Glomerular endothelial cell (primary cell): ENCODE data around the gene RNF150. TPM values are rescaled to one million over a fixed set of nuclear protein-coding genes. Genes with fewer than 3 reads are reported as not detected.
"Not testable (repeated sequence)": the region's sequence is repeated elsewhere in the genome, so short reads cannot be mapped to it uniquely, and the experiment has no call there.

ENCODE experiments used
- DNase-seq: peaks from one replicate; pipeline ENCODE4 v3.0.0-alpha.2; 2011; ENCODE audit warnings: low read depth, low spot score; ENCODE audit errors: extremely low read depth
- total RNA-seq: library from RNA; depleted of rRNA; stranded (reverse); fragments of >200 nt; gene quantifications from 2 replicates; pipeline ENCODE4 v1.2.3, GENCODE V29; 2015

Gene RNF150
- total RNA-seq, 1 donor from 2014 or later: 0.93 TPM

DNA sequence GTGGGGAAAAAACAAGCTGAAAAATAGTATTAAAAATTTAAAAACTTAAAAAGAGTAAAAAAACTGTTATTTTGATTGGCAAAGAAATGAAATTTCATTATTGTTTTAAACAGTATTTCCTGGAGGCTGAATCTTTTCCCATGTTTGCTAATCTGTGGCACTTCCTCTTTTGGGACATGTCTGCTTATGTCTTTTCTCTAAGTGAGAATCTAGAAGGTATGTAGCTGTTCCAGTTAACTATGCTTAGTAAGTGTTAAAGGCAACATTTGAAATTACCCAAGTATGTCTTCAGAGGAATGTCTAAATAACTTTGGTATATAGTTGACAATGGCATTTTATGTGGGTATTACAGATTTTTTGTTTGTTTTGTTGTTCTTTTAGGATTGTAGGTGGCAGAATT is 295.5 kb downstream of the RNF150 start:
- no peak for DNase-seq

- DNase-seq: no peak
Measured at GRCh38 chr4:140834839-140835495, 298.3 kb downstream of the RNF150 start.

GRCh38 chr4:140833280-140833679 is 300.0 kb downstream of the RNF150 start:
- DNase-seq: no peak

- no peak for DNase-seq
Measured at GRCh38 chr4:140829825-140830224, 303.4 kb downstream of the RNF150 start.

- no peak for DNase-seq
Measured at GRCh38 chr4:140826701-140827027, 306.6 kb downstream of the RNF150 start.

DNA sequence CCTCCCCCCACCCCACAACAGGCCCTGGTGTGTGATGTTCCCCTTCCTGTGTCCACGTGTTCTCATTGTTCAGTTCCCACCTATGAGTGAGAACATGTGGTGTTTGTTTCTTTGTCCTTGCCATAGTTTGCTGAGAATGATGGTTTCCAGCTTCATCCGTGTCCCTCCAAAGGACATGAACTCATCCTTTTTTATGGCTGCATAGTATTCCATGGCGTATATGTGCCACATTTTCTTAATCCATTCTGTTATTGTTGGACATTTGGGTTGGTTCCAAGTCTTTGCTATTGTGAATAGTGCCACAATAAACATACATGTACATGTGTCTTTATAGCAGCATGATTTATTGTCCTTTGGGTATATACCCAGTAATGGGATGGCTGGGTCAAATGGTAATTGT is 312.7 kb downstream of the RNF150 start:
- not testable (repeated sequence) for DNase-seq

DNA sequence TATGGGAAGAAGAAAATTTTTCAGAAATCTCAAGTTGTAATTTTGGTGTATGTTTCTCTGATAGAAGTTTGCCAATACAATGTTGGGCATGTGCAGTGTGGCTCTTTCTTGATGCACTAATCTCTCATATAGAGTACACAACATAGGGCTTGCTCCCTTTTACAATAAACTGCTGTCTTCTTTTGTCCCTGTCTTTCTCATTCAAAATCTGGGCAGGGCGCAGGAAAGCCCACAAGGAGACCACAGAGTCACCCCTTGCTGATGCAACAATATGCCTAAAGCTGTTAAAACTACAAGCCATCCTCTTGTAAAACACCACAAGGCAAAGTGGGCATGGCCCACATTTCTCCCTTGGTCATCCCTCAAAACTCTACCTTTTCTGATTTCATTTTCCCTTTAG is 313.7 kb downstream of the RNF150 start:
- DNase-seq: no peak

- no peak for DNase-seq
Measured at GRCh38 chr4:140818433-140818832, 314.8 kb downstream of the RNF150 start.

- DNase-seq: no peak
Measured at GRCh38 chr4:140816806-140817510, 316.3 kb downstream of the RNF150 start.

GRCh38 chr4:140813804-140814203 is 319.5 kb downstream of the RNF150 start:
- DNase-seq: no peak

DNA sequence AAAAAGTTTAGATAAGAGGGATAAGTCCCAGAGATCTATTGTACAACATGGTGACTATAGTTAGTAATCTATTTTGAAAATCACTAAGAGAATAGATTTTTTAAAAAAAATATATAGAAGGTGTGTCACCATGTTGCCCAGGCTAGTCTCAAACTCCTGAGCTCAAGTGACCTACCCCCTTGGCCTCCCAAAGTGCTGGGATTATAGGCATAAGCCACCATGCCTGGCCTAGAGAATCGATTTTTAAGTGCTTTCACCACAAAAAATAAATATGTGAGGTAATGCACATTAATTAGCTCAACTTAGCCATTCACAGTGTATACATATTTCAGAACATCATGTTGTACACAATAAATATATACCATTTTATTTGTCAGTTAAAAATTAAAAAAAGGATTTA is 320.4 kb downstream of the RNF150 start:
- DNase-seq: no peak

GRCh38 chr4:140811429-140811828 is 321.8 kb downstream of the RNF150 start:
- no peak for DNase-seq

DNA sequence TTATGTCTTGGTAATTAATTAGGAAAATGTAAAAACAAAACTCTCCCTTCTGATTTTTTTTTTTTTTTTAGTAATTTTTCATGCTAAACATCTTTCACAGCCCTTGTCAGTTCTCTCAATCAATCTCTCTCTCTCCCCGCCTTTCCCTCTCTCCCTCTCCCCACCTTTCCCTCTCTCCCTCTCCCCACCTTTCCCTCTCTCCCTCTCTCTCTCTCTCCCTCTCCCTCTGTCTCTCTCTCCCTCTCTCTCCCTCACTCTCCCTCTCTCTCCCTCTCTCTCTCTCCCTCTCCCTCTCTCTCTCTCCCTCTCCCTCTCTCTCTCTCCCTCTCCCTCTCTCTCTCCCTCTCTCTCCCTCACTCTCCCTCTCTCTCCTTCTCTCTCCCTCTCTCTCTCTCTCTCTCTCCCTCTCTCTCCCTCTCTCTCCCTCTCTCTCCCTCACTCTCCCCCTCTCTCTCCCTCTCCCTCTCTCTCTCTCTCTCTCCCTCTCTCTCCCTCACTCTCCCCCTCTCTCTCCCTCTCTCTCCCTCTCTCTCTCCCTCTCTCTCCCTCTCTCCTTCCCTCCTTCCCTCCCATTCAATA is 322.6 kb downstream of the RNF150 start:
- DNase-seq: not testable (repeated sequence)

Other genes starting within 250 kb of the RNF150 start
- gene ZNF330, start 87.4 kb upstream of the RNF150 start, total RNA-seq: 13.3 and 19.4 TPM in 2 replicates